ENCODE results near the gene INTS2.

Gene INTS2, protein sequence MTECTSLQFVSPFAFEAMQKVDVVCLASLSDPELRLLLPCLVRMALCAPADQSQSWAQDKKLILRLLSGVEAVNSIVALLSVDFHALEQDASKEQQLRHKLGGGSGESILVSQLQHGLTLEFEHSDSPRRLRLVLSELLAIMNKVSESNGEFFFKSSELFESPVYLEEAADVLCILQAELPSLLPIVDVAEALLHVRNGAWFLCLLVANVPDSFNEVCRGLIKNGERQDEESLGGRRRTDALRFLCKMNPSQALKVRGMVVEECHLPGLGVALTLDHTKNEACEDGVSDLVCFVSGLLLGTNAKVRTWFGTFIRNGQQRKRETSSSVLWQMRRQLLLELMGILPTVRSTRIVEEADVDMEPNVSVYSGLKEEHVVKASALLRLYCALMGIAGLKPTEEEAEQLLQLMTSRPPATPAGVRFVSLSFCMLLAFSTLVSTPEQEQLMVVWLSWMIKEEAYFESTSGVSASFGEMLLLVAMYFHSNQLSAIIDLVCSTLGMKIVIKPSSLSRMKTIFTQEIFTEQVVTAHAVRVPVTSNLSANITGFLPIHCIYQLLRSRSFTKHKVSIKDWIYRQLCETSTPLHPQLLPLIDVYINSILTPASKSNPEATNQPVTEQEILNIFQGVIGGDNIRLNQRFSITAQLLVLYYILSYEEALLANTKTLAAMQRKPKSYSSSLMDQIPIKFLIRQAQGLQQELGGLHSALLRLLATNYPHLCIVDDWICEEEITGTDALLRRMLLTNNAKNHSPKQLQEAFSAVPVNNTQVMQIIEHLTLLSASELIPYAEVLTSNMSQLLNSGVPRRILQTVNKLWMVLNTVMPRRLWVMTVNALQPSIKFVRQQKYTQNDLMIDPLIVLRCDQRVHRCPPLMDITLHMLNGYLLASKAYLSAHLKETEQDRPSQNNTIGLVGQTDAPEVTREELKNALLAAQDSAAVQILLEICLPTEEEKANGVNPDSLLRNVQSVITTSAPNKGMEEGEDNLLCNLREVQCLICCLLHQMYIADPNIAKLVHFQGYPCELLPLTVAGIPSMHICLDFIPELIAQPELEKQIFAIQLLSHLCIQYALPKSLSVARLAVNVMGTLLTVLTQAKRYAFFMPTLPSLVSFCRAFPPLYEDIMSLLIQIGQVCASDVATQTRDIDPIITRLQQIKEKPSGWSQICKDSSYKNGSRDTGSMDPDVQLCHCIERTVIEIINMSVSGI

DNA sequence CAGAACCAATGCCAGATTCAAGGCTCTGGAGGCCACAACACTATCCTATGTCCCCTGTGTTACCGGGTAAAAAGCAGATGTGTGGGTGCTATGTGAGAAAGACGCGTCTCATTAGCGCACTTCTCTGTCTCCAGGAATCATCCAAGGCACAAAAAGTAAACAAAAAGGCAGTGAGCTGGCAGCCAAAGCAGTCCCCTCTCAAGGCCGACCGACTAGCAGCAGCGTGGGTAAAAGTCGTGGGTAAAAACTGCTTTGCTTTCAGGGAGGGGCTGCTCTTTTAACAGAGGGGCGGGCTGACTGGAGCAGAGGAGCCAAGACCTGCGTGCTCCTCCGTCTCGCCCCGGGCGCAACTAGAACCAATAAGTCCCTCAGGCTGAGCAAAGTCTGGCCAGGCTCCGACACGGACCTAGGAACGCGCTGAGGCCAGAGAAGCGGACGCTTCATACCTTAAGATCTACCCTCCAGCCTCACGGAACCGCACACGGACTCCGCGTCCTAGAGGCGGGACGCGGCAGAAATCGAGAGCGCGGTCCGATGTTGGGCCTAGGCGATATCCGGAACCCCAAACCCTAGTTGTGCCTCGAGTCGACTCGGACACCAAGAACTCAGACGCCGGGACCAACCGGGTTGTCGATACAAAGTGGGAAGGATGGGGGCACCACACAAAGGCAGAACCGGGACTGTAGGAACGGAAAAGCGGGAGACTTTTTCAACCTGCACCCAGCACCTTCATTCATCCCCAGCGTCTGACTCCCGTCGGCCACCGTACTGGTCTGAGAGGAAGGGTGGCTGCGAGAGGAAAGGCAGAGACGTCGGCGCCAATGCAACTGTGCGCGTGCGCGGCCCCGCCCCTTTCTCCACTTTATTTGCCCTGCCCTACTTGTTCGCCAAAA, at the start of gene INTS2:
INTS2 (minus strand) TSS at position 775 of the 893 bp plus-strand sequence. CDS start 1,338 bp downstream, outside the sequence.
- DNase-seq (ENCODE audit: low read depth): peak; percentile 93
- TF ChIP-seq, protein P1, sequence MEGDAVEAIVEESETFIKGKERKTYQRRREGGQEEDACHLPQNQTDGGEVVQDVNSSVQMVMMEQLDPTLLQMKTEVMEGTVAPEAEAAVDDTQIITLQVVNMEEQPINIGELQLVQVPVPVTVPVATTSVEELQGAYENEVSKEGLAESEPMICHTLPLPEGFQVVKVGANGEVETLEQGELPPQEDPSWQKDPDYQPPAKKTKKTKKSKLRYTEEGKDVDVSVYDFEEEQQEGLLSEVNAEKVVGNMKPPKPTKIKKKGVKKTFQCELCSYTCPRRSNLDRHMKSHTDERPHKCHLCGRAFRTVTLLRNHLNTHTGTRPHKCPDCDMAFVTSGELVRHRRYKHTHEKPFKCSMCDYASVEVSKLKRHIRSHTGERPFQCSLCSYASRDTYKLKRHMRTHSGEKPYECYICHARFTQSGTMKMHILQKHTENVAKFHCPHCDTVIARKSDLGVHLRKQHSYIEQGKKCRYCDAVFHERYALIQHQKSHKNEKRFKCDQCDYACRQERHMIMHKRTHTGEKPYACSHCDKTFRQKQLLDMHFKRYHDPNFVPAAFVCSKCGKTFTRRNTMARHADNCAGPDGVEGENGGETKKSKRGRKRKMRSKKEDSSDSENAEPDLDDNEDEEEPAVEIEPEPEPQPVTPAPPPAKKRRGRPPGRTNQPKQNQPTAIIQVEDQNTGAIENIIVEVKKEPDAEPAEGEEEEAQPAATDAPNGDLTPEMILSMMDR (IDR thresholded peaks at IDR 0.05; ENCODE audit: low read depth, low read length): no peak
- TF ChIP-seq, protein P2, sequence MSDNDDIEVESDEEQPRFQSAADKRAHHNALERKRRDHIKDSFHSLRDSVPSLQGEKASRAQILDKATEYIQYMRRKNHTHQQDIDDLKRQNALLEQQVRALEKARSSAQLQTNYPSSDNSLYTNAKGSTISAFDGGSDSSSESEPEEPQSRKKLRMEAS (IDR thresholded peaks at IDR 0.05; ENCODE audit: low read depth, low read length): peak; percentile 53
- peak; percentile 78 for TF ChIP-seq MYC (IDR thresholded peaks at IDR 0.05; ENCODE audit: low read depth, low read length)
- peak; percentile 94 for TF ChIP-seq POLR2A (IDR thresholded peaks at IDR 0.05; ENCODE audit: extremely low read depth, insufficient read length)
- H3K4me3 ChIP-seq (ENCODE audit: low read depth, low read length): peak within 1 kb of the TSS; percentile 90

GRCh38 chr17:61974115-61974514, 46.3 kb upstream of the INTS2 start:
- TF ChIP-seq MYC (IDR thresholded peaks at IDR 0.05; ENCODE audit: low read depth, low read length) (no peak), POLR2A (IDR thresholded peaks at IDR 0.05; ENCODE audit: extremely low read depth, insufficient read length) (no peak)
- TF ChIP-seq, protein P2 (IDR thresholded peaks at IDR 0.05; ENCODE audit: low read depth, low read length): no peak
- TF ChIP-seq, protein P1 (IDR thresholded peaks at IDR 0.05; ENCODE audit: low read depth, low read length): no peak
- H3K4me3 ChIP-seq (ENCODE audit: low read depth, low read length): no peak overlapping the region
- no peak for DNase-seq (ENCODE audit: low read depth)

DNA sequence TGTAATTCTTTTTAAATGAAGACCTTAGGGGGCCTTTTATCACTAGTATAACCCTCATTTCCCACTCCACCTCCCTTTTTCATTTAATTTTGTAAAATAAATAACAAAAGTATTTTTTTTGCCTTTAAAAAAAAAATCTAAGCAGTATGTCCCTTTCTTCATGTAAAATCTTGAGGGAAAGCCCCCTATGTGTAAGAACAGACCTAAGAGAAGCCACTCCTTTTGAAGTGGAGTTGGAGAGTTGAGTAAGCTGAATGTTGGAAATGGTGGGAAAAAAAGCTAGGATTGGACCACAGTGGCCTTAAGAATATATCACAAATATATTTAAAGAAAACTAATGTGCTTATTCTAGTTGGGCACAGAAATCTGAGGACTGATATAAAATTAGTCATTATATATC, 44.5 kb upstream of the INTS2 start:
- no peak for DNase-seq (ENCODE audit: low read depth)
- no peak for TF ChIP-seq MYC (IDR thresholded peaks at IDR 0.05; ENCODE audit: low read depth, low read length)
- no peak for TF ChIP-seq POLR2A (IDR thresholded peaks at IDR 0.05; ENCODE audit: extremely low read depth, insufficient read length)
- TF ChIP-seq, protein P2 (IDR thresholded peaks at IDR 0.05; ENCODE audit: low read depth, low read length): no peak
- TF ChIP-seq, protein P1 (IDR thresholded peaks at IDR 0.05; ENCODE audit: low read depth, low read length): no peak
- no peak overlapping the region for H3K4me3 ChIP-seq (ENCODE audit: low read depth, low read length)

GRCh38 chr17:61970030-61970429, 42.2 kb upstream of the INTS2 start:
- H3K4me3 ChIP-seq (ENCODE audit: low read depth, low read length): no peak overlapping the region
- TF ChIP-seq, protein P1 (IDR thresholded peaks at IDR 0.05; ENCODE audit: low read depth, low read length): no peak
- TF ChIP-seq, protein P2 (IDR thresholded peaks at IDR 0.05; ENCODE audit: low read depth, low read length): no peak
- no peak for TF ChIP-seq MYC (IDR thresholded peaks at IDR 0.05; ENCODE audit: low read depth, low read length)
- TF ChIP-seq POLR2A (IDR thresholded peaks at IDR 0.05; ENCODE audit: extremely low read depth, insufficient read length): no peak
- peak; percentile 62 for DNase-seq (ENCODE audit: low read depth)

Measured in NB4 (cell line).